HL-60 (cell line): ENCODE measurements around the gene ADARB1.

Experiments used
- DNase-seq, 2 experiments: peaks; one replicate each; pipeline ENCODE4 v3.0.0-alpha.2; 2010 to 2020; ENCODE audit warnings: low read depth in 1 of 2, low spot score in 1 of 2
- H3K27ac ChIP-seq: fragments of 250-450 bp; sonication (Bioruptor Pico); replicated peaks from 2 replicates; pipeline ENCODE4 v1.5.1; 2020; ENCODE audit warnings: mild to moderate bottlenecking, moderate library complexity
- H3K27me3 ChIP-seq: fragments of 250-450 bp; sonication (Bioruptor Pico); 2 replicates; pipeline ENCODE4 v1.5.1; 2021; ENCODE audit warnings: mild to moderate bottlenecking, moderate library complexity; ENCODE audit not compliant: insufficient read depth, poor library complexity, severe bottlenecking
- H3K4me3 ChIP-seq: replicated peaks from 2 replicates; pipeline ENCODE4 v1.5.1; 2011; ENCODE audit warnings: mild to moderate bottlenecking, control low read depth, low read length; ENCODE audit not compliant: insufficient read depth
- CTCF ChIP-seq: IDR thresholded peaks from one replicate; pipeline ENCODE4 v1.5.1; 2011; ENCODE audit warnings: low read length, control low read depth, inconsistent platforms; ENCODE audit not compliant: insufficient read depth
- GABPA ChIP-seq: IDR thresholded peaks from 2 replicates; pipeline ENCODE4 v1.6.1; 2012; ENCODE audit warnings: low read depth
- POLR2AphosphoS5 ChIP-seq: IDR thresholded peaks from 2 replicates; pipeline ENCODE4 v1.6.1; 2012; ENCODE audit warnings: low read depth
- REST ChIP-seq: IDR thresholded peaks from 2 replicates; pipeline ENCODE4 v1.6.1; 2012; ENCODE audit warnings: low read depth; ENCODE audit not compliant: insufficient replicate concordance
- SPI1 ChIP-seq: IDR thresholded peaks from 2 replicates; pipeline ENCODE4 v1.6.1; 2012; ENCODE audit warnings: low read depth, mild to moderate bottlenecking, borderline replicate concordance

The ADARB1 gene

GRCh38 chr21:45118099-45118498 lies 43.7 kb downstream of the ADARB1 start:
- TF ChIP-seq POLR2AphosphoS5 (no peak), REST (no peak), GABPA (no peak), CTCF (no peak), SPI1 (peak; percentile 61)
- no peak for DNase-seq
- Histone ChIP-seq H3K27ac (no peak overlapping the region), H3K27me3 (no peaks in the 10 kb centered on the region), H3K4me3 (no peak overlapping the region)

GRCh38 chr21:45119812-45120211 lies 45.4 kb downstream of the ADARB1 start:
- TF ChIP-seq POLR2AphosphoS5 (no peak), SPI1 (no peak), GABPA (no peak), REST (no peak), CTCF (no peak)
- no peak for DNase-seq
- H3K4me3 ChIP-seq, result no peak overlapping the region
- H3K27me3 ChIP-seq, result no peaks in the 10 kb centered on the region
- no peak overlapping the region for H3K27ac ChIP-seq

- H3K4me3 ChIP-seq, result no peak overlapping the region
- no peak for DNase-seq
- TF ChIP-seq SPI1 (no peak), POLR2AphosphoS5 (no peak), CTCF (no peak), REST (no peak), GABPA (no peak)
- no peak overlapping the region for H3K27ac ChIP-seq
- H3K27me3 ChIP-seq, result no peaks in the 10 kb centered on the region
These were observed 46.6 kb downstream of the ADARB1 start for GRCh38 chr21:45120975-45121374.
